ENCODE data around the gene IRAK3. TPM values are rescaled to one million over a fixed set of nuclear protein-coding genes. Genes with fewer than 3 reads are reported as not detected.

Gene IRAK3
- total RNA-seq, 1 experiment from 2014 or later, result 0.44 TPM

DNA sequence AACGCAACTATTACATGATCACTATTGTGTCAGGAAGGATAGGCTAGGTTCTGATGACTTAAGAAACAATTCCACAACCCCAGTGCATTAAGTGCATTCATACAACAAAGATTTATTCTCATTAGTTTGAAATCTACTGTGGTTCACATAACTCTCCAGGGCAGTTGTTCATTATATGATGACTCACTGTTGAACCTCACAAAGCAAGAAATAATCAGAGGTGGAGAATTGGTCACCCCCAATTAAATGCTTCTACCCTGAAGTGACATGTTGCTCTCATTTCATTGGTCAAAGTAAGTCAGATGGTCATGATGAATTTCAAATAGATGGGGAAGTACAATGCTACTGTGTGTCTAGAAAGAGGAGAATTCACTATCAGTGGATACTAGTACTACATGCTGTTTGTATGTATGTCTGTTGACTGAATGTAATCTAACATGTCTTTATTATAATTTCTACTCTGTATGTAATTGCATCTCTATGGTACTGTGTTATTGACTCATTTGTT is 107.2 kb downstream of the IRAK3 start:
- Histone ChIP-seq H2BK20ac (ENCODE audit: low read depth, low read length, poor library complexity, severe bottlenecking) (no peak overlapping the region), H2AK5ac (ENCODE audit: insufficient read length, low read length) (no peak overlapping the region), H2BK5ac (ENCODE audit: insufficient read length, low read length) (no peak overlapping the region), H4K20me1 (ENCODE audit: control insufficient read depth, insufficient read depth, insufficient read length) (no peaks in the 10 kb centered on the region), H2BK12ac (ENCODE audit: insufficient read length, low read depth, low read length) (no peak overlapping the region), H3K56ac (ENCODE audit: insufficient read length, low read depth, low read length) (no peak overlapping the region), H2BK15ac (ENCODE audit: low read depth, low read length) (no peak overlapping the region), H4K91ac (ENCODE audit: insufficient read length, low read depth, low read length) (no peak overlapping the region), H3K9me3 (ENCODE audit: control insufficient read depth, low read depth, low read length) (no peaks in the 10 kb centered on the region), H4K5ac (ENCODE audit: insufficient read length, low read depth, low read length) (no peak overlapping the region), H3K18ac (ENCODE audit: insufficient read length, low read depth, low read length) (no peak overlapping the region), H3K27me3 (ENCODE audit: insufficient read depth, low read length) (no peaks in the 10 kb centered on the region), H3K4me1 (ENCODE audit: insufficient read depth, low read length) (no peaks in the 10 kb centered on the region), H3K14ac (ENCODE audit: insufficient read depth, low read length) (no peak overlapping the region), H3K4ac (ENCODE audit: low read depth, low read length) (no peak overlapping the region), H3K79me2 (ENCODE audit: insufficient read depth, low read length) (no peaks in the 10 kb centered on the region), H3K79me1 (ENCODE audit: insufficient read depth, low read depth, low read length, poor library complexity, severe bottlenecking) (no peaks in the 10 kb centered on the region), H3K27ac (ENCODE audit: insufficient read length, low read depth, low read length) (no peak overlapping the region), H3K23me2 (ENCODE audit: insufficient read length, low read depth, low read length, poor library complexity, severe bottlenecking) (no peaks in the 10 kb centered on the region), H4K8ac (replicated peaks; ENCODE audit: insufficient read length, low read depth, low read length) (no peak overlapping the region), H3K23ac (ENCODE audit: insufficient read length, low read depth, low read length) (no peak overlapping the region), H3T11ph (ENCODE audit: low read length) (no peak overlapping the region), H2AFZ (ENCODE audit: low read length) (no peak overlapping the region), H3K9ac (ENCODE audit: extremely low read depth, insufficient read length, low read length) (no peak overlapping the region), H2BK120ac (ENCODE audit: low read depth, low read length, poor library complexity, severe bottlenecking) (no peak overlapping the region), H3K4me2 (ENCODE audit: insufficient read depth, insufficient read length, low read length) (no peak overlapping the region)
- H3K4me1 Mint-ChIP-seq, result peaks cover 0 to 4% of the 10 kb centered on the region in 2 experiments; a peak in 1 of 4 replicates
- no peak overlapping the region for H3K27ac Mint-ChIP-seq
- no peak overlapping the region for H3K4me3 Mint-ChIP-seq
- no CpG with 5 or more reads among the region's 1 CpG for WGBS (ENCODE audit: extremely low coverage, insufficient read length, low lambda C conversion rate)
- TF ChIP-seq, protein P1, sequence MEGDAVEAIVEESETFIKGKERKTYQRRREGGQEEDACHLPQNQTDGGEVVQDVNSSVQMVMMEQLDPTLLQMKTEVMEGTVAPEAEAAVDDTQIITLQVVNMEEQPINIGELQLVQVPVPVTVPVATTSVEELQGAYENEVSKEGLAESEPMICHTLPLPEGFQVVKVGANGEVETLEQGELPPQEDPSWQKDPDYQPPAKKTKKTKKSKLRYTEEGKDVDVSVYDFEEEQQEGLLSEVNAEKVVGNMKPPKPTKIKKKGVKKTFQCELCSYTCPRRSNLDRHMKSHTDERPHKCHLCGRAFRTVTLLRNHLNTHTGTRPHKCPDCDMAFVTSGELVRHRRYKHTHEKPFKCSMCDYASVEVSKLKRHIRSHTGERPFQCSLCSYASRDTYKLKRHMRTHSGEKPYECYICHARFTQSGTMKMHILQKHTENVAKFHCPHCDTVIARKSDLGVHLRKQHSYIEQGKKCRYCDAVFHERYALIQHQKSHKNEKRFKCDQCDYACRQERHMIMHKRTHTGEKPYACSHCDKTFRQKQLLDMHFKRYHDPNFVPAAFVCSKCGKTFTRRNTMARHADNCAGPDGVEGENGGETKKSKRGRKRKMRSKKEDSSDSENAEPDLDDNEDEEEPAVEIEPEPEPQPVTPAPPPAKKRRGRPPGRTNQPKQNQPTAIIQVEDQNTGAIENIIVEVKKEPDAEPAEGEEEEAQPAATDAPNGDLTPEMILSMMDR (conservative IDR thresholded peaks at IDR 0.05), result no peak
- no peaks in the 10 kb centered on the region for H3K36me3 Mint-ChIP-seq (ENCODE audit: insufficient read depth in 1 of 3, low read depth in 3 of 3)
- H3K9me3 Mint-ChIP-seq, result no peaks in the 10 kb centered on the region
- H3K27me3 Mint-ChIP-seq (ENCODE audit: low read depth), result peaks cover 13% of the 10 kb centered on the region
- no peak for DNase-seq
